CD4-positive, alpha-beta T cell treated with Interleukin-17A for 1 hour (primary cell): Measurements from ENCODE around the gene CRYBG1.
"Not testable (repeated sequence)": the region's sequence is repeated elsewhere in the genome, so short reads cannot be mapped to it uniquely, and the experiment has no call there.

ENCODE experiments used
- DNase-seq: peaks from one replicate; pipeline ENCODE4 v3.0.0-alpha.2; 2020

Gene CRYBG1

DNA sequence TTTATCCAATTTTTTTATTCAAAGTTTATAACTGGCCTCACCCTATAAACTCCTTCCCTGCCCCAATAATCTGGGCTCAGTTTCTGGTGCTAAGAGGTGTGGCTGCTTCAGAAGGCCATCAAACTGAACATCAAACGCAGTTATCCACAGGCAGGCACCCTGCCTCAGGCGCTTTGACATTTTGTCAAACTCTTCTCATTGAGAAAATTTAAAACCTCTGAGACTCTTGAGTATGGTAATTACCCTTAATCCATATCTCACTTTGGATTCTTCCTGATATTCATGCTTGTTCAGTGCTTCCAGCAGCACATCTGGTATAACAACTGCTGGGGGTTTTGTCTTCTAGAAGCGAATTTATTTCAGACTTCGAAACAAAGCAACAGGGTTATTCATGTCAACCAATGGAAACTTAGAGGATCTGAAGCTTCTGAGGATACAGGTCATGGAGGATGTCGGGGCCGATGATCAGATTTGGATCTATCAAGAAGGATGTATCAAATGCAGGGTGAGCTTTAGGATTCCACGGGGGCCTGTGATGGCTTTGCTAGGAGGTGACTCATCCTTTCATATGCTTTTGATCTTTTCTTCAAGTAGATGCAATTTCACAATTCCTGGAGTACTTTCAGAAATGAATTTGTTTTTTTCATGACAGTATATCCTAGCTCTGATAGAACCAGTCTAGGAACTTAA is 200.6 kb downstream of the CRYBG1 start:
- DNase-seq: no peak

- DNase-seq: no peak
These were observed 201.3 kb downstream of the CRYBG1 start for GRCh38 chr6:106561686-106562405.

GRCh38 chr6:106563614-106564013 is 203.1 kb downstream of the CRYBG1 start:
- no peak for DNase-seq

DNA sequence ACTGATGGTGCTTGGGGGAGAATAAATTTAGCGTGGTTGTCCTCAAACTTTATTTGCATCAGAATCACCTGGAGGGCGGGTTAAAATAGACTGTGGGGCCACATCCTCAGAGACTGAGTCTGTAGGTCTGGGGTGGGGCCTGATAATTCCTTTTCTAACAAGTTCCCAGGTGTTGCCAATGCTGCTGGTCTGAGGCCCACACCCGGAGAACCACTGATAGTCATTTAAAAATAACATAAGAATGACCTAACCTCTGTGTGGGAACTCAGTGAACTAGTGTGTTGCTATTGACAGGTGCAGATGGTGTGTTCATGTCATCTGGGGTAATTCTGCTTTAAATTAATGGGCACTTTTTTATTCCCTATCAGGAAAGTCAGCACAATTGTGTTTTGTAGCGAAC is 204.0 kb downstream of the CRYBG1 start:
- DNase-seq: no peak

DNA sequence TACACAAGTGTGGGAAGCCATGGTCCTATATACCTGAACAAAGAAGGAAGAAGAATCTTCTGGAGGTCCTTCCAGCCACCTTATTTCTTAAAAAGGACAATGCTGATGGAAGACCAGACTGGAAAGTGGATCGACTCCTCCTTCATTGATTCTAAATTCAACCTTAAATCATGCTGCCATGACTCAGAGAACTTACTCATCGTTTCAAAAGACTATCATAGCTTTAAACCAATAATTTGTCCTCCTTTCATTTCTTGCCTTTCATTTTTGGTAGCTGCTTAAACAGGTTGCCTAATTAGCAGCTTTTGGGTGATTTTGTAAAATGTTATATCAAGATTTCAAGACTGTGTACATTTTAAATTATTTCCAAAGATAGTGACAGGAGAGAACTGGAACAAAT is 208.0 kb downstream of the CRYBG1 start:
- DNase-seq: no peak

- no peak for DNase-seq
These were observed 208.9 kb downstream of the CRYBG1 start for GRCh38 chr6:106569428-106569827.

GRCh38 chr6:106572436-106572835 is 211.9 kb downstream of the CRYBG1 start:
- DNase-seq: no peak

GRCh38 chr6:106572875-106573585 is 212.5 kb downstream of the CRYBG1 start:
- no peak for DNase-seq

DNA sequence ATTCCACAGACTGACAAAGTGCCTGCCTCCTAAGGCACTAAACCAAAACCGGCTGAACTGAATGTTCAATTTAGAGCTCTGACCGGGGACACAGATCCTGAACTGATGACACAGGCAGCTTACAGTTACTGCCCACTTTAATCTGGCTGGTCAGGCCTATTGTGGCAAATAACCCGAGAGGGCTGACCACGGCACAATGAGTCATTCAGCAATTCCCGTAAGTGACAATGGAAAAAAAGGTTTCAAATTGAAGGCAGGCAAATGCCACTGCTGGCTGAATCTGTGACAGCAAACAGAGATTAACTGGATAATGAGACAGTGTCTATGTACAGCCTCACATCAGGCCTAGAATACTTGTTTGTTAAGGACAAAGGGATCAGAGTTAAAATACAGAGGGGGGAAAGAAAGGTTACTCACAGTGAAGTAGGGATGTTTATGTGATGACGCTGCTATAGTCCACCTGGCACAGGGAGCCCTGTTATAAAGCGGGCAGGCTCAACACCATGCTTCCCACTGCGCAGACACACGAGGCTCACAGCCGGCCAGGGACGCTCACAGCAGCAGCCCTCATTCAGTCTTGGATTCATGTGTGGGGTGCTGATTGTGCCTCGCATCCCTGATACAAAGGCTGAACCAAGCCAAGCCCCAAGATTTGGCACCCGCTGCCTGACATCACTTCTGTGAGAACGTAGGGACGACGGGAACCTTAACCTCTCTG is 214.4 kb downstream of the CRYBG1 start:
- DNase-seq: no peak

GRCh38 chr6:106579281-106579680 is 218.8 kb downstream of the CRYBG1 start:
- DNase-seq: no peak

GRCh38 chr6:106581468-106581867 is 221.0 kb downstream of the CRYBG1 start:
- no peak for DNase-seq

GRCh38 chr6:106586815-106587415 is 226.4 kb downstream of the CRYBG1 start:
- DNase-seq: no peak

GRCh38 chr6:106588937-106589336 is 228.4 kb downstream of the CRYBG1 start:
- not testable (repeated sequence) for DNase-seq

DNA sequence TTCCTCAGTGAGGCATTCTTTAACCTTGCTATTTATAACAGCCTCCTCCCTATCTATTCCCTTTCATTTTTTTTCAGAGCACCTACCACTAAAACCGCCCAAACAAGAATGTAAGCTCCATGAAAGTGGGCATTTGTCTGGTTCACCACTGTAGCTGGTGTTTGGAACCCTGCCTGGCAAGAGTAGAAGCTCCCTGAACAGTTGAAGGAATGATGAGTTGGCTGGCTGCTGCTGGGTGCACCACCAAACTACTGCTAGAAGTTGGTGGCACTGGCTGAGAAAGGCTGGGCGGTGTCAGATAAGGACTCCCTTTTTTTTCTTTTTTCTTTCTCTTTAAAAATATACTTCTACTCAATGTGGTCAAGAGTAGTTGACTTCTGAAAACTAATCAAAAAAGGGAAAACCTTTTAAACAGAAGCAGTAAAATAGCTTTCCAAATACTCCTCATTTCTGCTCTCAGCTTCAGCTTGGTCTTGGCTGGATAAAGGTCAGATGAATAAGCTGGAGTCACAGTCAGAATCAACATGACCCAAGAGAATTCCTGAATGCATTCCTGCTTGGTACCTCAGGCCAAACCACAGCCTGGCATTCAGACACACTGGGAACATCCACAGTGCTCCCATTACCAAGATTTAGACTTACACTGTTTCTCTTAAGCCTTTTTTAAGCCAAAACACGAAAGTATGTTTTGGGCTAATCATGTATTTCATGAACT is 230.8 kb downstream of the CRYBG1 start:
- no peak for DNase-seq

DNA sequence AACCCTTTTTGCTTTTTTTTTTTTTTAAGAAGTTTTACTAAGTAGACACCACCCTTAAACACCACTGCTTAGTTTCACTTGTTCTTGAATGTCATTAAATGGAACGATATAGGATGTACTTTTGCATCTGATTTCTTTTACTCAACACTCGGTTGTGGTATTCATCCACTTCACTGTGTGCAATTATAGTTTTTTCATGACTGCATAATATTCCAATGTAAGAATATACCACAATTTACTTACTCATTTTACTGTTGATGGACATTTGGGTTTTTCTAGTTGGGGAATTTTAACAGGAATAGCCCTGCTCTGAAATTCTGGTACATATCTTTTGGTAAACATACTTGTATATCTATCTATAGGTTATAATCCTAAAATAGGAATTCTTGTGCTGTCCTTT is 238.9 kb downstream of the CRYBG1 start:
- no peak for DNase-seq

- DNase-seq: no peak
These were observed 239.8 kb downstream of the CRYBG1 start for GRCh38 chr6:106600329-106600728.

- peak; percentile 71 for DNase-seq
These were observed 247.7 kb downstream of the CRYBG1 start for GRCh38 chr6:106608080-106608668.

DNA sequence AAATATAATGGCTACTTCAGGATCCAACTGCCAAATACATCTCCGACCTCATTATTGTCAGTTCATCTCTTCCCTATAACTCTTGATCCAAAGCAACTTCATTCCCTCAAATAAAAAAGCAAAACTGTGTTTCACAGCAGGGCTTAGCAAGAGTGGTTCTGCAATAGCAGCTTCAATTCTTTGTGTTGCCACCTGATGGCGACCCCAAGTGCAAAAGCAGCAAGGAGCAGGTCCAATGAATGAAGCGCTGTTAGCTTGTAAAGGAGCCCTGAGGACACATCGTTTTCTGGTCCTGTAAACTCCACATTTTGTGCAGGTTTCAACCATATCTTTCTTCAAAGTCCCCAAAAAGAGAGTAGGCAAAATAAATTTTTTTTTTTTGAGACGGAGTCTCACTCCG is 249.2 kb downstream of the CRYBG1 start:
- DNase-seq: no peak

GRCh38 chr6:106611030-106611429 is 250.5 kb downstream of the CRYBG1 start:
- no peak for DNase-seq

DNA sequence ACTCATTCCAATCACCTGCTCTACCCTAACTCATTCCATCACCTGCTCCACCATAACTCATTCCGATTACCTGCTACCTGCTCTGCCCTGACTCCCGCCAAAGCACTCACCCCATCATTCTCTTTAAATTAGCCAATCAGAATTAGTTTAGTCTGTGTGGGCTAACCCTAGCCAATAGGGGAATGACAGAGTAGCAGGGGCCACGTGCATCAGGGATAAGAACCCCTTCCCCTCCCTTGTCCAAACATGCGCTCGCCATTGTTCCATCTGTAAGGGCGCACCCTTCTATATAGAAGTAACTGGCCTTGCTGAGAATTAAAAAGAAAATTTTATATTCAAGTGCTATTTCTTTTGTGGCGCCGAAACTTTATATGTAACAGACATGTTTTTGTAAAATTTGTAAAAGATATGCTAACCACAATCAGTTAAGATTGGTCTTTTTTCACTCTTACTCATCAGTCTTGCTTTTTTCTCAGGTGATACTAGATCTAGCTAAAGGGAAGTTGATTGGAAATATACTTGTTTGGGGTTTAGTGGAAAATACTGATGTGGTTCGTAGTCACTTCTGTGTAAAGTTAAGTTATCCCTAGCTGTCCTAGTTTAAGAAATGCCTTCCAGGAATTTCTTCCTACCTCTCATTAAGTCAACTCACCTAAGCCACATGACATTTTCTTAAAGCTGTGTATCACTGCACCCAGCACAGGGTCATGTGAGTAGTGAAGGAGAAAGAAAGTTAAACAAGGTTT is 252.3 kb downstream of the CRYBG1 start:
- no peak for DNase-seq

DNA sequence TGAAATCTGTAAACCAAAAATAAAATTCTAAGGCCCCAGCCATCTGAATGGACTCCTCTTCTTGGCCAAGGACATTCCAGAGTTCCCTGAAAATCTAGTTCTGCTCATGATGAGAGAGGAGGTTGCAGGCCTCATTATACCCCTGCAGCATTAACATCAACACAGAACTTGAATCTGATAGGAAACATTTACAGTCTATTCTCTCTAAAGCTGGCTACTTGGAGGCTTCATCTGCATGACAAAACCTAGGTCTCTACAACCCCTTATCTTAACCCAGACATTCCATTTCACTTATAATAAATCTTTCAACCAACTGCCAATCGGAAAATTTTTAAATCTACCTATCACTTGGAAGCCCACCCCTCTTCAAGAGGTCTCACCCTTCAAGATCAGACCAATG is 253.1 kb downstream of the CRYBG1 start:
- no peak for DNase-seq
